MM.1S (cell line): Measurements from ENCODE around the gene KCNK10.

Experiments
- DNase-seq: peaks from one replicate; pipeline ENCODE4 v3.0.0-alpha.2; 2015
- H2AFZ ChIP-seq: fragments of 300-600 bp; sonication (generic); 2 replicates; pipeline ENCODE4 v1.6.0; 2016; ENCODE audit warnings: antibody characterized with exemption, low read length
- H3F3A ChIP-seq: fragments of 300-600 bp; sonication (generic); 2 replicates; pipeline ENCODE4 v1.6.1; 2016; ENCODE audit warnings: mild to moderate bottlenecking, antibody characterized with exemption, low read length, moderate library complexity, mixed read lengths; ENCODE audit not compliant: insufficient read depth
- H3K27ac ChIP-seq: fragments of 300-600 bp; sonication (generic); 2 replicates; pipeline ENCODE4 v1.5.1; 2016; ENCODE audit warnings: mild to moderate bottlenecking, low read length
- H3K27me3 ChIP-seq: fragments of 300-600 bp; sonication (generic); replicated peaks from 2 replicates; pipeline ENCODE4 v1.6.0; 2016; ENCODE audit warnings: low read length; ENCODE audit not compliant: insufficient read depth
- H3K36me3 ChIP-seq: fragments of 300-600 bp; sonication (generic); replicated peaks from 2 replicates; pipeline ENCODE4 v1.6.1; 2016; ENCODE audit warnings: mild to moderate bottlenecking, low read length, mixed read lengths; ENCODE audit not compliant: insufficient read depth
- H3K4me1 ChIP-seq: fragments of 300-600 bp; sonication (generic); 2 replicates; pipeline ENCODE4 v1.6.1; 2016; ENCODE audit warnings: low read length, mixed read lengths
- H3K4me2 ChIP-seq: fragments of 300-600 bp; sonication (generic); 2 replicates; pipeline ENCODE4 v1.6.0; 2016; ENCODE audit warnings: low read depth, low read length
- H3K4me3 ChIP-seq: fragments of 300-600 bp; sonication (generic); 2 replicates; pipeline ENCODE4 v1.5.1; 2016; ENCODE audit warnings: low read length, mixed read lengths
- H3K79me2 ChIP-seq: fragments of 300-600 bp; sonication (generic); 2 replicates; pipeline ENCODE4 v1.6.1; 2016; ENCODE audit warnings: mixed run types, low read length, mixed read lengths
- H3K9ac ChIP-seq: fragments of 300-600 bp; sonication (generic); 2 replicates; pipeline ENCODE4 v1.6.1; 2016; ENCODE audit warnings: low read length, mixed read lengths
- H3K9me2 ChIP-seq: fragments of 300-600 bp; sonication (generic); replicated peaks from 2 replicates; pipeline ENCODE4 v1.6.1; 2016; ENCODE audit warnings: mild to moderate bottlenecking, low read length, mixed read lengths; ENCODE audit not compliant: insufficient read depth
- H3K9me3 ChIP-seq: fragments of 300-600 bp; sonication (generic); replicated peaks from 2 replicates; pipeline ENCODE4 v1.6.1; 2016; ENCODE audit warnings: mild to moderate bottlenecking, low read length, mixed read lengths; ENCODE audit not compliant: insufficient read depth
- H4K20me1 ChIP-seq: fragments of 300-600 bp; sonication (generic); 2 replicates; pipeline ENCODE4 v1.6.1; 2016; ENCODE audit warnings: mild to moderate bottlenecking, low read length, moderate library complexity, mixed read lengths; ENCODE audit not compliant: insufficient read depth
- CTCF ChIP-seq: fragments of 300-600 bp; sonication (generic); IDR thresholded peaks from 2 replicates; pipeline ENCODE4 v1.5.1; 2016; ENCODE audit warnings: antibody characterized with exemption, low read length, mixed read lengths
- EZH2 ChIP-seq: fragments of 300-600 bp; sonication (generic); optimal IDR thresholded peaks from 2 replicates; pipeline ENCODE3; 2017; ENCODE audit warnings: low read depth, mild to moderate bottlenecking, antibody characterized with exemption, low read length, mixed read lengths
- EZH2phosphoT487 ChIP-seq: fragments of 300-600 bp; sonication (generic); IDR thresholded peaks from 2 replicates; pipeline ENCODE4 v1.6.1; 2018; ENCODE audit warnings: antibody characterized with exemption, low read length

The KCNK10 gene

GRCh38 chr14:88251650-88252049, 71.4 kb downstream of the KCNK10 start:
- no peak overlapping the region for H3K27ac ChIP-seq
- H3K9me2 ChIP-seq = no peaks in the 10 kb centered on the region
- no peak overlapping the region for H3K4me3 ChIP-seq
- no peak overlapping the region for H2AFZ ChIP-seq
- TF ChIP-seq CTCF = no peak
- no peak for TF ChIP-seq EZH2phosphoT487
- TF ChIP-seq EZH2 = no peak
- H3K79me2 ChIP-seq = no peaks in the 10 kb centered on the region
- no peaks in the 10 kb centered on the region for H3K4me1 ChIP-seq
- no peaks in the 10 kb centered on the region for H4K20me1 ChIP-seq
- no peaks in the 10 kb centered on the region for H3K9me3 ChIP-seq
- no peaks in the 10 kb centered on the region for H3K27me3 ChIP-seq
- H3K36me3 ChIP-seq = no peaks in the 10 kb centered on the region
- no peak for DNase-seq
- no peaks in the 10 kb centered on the region for H3F3A ChIP-seq
- H3K4me2 ChIP-seq = no peak overlapping the region
- no peak overlapping the region for H3K9ac ChIP-seq

GRCh38 chr14:88249266-88249665, 73.8 kb downstream of the KCNK10 start:
- Histone ChIP-seq H2AFZ (no peak overlapping the region), H3K9ac (no peak overlapping the region), H3F3A (no peaks in the 10 kb centered on the region), H3K4me3 (no peak overlapping the region), H3K27me3 (no peaks in the 10 kb centered on the region), H4K20me1 (no peaks in the 10 kb centered on the region), H3K36me3 (no peaks in the 10 kb centered on the region), H3K27ac (no peak overlapping the region), H3K4me2 (no peak overlapping the region), H3K79me2 (no peaks in the 10 kb centered on the region), H3K9me2 (no peaks in the 10 kb centered on the region), H3K4me1 (no peaks in the 10 kb centered on the region), H3K9me3 (no peaks in the 10 kb centered on the region)
- TF ChIP-seq EZH2 (no peak), CTCF (no peak), EZH2phosphoT487 (no peak)
- DNase-seq = no peak

GRCh38 chr14:88248606-88249005, 74.5 kb downstream of the KCNK10 start:
- no peak overlapping the region for H3K27ac ChIP-seq
- H3K4me2 ChIP-seq = no peak overlapping the region
- no peaks in the 10 kb centered on the region for H3K9me3 ChIP-seq
- H3K9me2 ChIP-seq = no peaks in the 10 kb centered on the region
- H2AFZ ChIP-seq = no peak overlapping the region
- H3K79me2 ChIP-seq = no peaks in the 10 kb centered on the region
- TF ChIP-seq CTCF (no peak), EZH2phosphoT487 (no peak), EZH2 (no peak)
- H3K4me1 ChIP-seq = no peaks in the 10 kb centered on the region
- H3K9ac ChIP-seq = no peak overlapping the region
- no peaks in the 10 kb centered on the region for H3K36me3 ChIP-seq
- no peaks in the 10 kb centered on the region for H3K27me3 ChIP-seq
- DNase-seq = no peak
- no peaks in the 10 kb centered on the region for H3F3A ChIP-seq
- no peak overlapping the region for H3K4me3 ChIP-seq
- no peaks in the 10 kb centered on the region for H4K20me1 ChIP-seq
